Cardiac muscle cell (in vitro differentiated cells and primary cell): ENCODE results near the gene SPAG16. TPM values are rescaled to one million over a fixed set of nuclear protein-coding genes. Genes with fewer than 3 reads are reported as not detected.

ENCODE experiments used
- DNase-seq, 2 donors: peaks; one replicate each; pipeline versions ENCODE4 v3.0.0 to v3.0.0-alpha.2; 2010 to 2017; ENCODE audit warnings: low read depth in 1 of 2, low spot score in 1 of 2
- H3K27ac ChIP-seq: fragments of 200-600 bp; sonication (generic); 2 replicates; pipeline ENCODE4 v1.5.1; 2016
- H3K27me3 ChIP-seq: fragments of 200-600 bp; sonication (generic); 2 replicates; pipeline ENCODE4 v1.6.0; 2016; ENCODE audit warnings: control low read depth
- H3K36me3 ChIP-seq: fragments of 200-600 bp; sonication (generic); 2 replicates; pipeline ENCODE4 v1.5.1; 2016; ENCODE audit warnings: control low read depth
- H3K4me1 ChIP-seq: fragments of 200-600 bp; sonication (generic); 2 replicates; pipeline ENCODE4 v1.8.1; 2017; ENCODE audit warnings: low read depth, mild to moderate bottlenecking, mixed run types
- H3K4me3 ChIP-seq: fragments of 200-600 bp; sonication (generic); 2 replicates; pipeline ENCODE4 v1.5.1; 2016; ENCODE audit warnings: mild to moderate bottlenecking
- H3K9me3 ChIP-seq: fragments of 200-600 bp; sonication (generic); 2 replicates; pipeline ENCODE4 v1.5.1; 2017; ENCODE audit warnings: low read depth, mild to moderate bottlenecking, control low read depth
- CTCF ChIP-seq: IDR thresholded peaks from 2 replicates; pipeline ENCODE4 v1.5.1; 2012; ENCODE audit warnings: low read depth, mild to moderate bottlenecking, low read length
- polyA plus RNA-seq: library from polyadenylated mRNA; unstranded; fragments of >200 nt; fragmentation: Nextera tagmentation; extraction: Ambion mirVana; gene quantifications from 2 replicates; pipeline ENCODE4 v1.2.1, GENCODE V29; 2016
- total RNA-seq: library from RNA; depleted of rRNA; stranded (reverse); fragments of >200 nt; gene quantifications from 2 replicates; pipeline ENCODE4 v1.2.3, GENCODE V29; 2016

The SPAG16 gene
- total and polyA plus RNA-seq, 2 experiments from 2014 or later, result 32.8 to 57.9 TPM

GRCh38 chr2:214104219-214104618, 820.0 kb downstream of the SPAG16 start:
- Histone ChIP-seq H3K36me3 (no peaks in the 10 kb centered on the region), H3K4me3 (no peak overlapping the region), H3K27ac (no peak overlapping the region), H3K4me1 (no peaks in the 10 kb centered on the region), H3K9me3 (no peaks in the 10 kb centered on the region), H3K27me3 (no peaks in the 10 kb centered on the region)
- no peak for DNase-seq
- TF ChIP-seq CTCF, result no peak

DNA sequence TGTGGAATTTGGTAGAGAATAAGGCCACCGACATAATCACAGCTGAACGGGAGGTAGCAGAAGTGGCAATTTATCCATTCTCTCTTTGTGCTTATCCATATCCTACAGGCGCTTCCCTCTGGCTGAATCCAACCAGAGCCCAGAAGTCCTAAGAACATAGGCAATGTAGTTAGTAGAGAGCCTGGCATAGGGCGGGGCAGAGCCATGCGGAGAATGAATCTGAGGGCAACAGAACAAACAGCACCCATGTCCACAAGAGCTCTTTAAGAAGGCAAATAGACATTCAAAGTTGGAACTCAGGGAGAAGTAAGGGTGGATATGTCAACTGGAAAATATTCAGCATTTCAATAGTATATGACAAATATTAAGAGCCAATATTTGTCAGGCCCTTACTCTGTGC, 820.7 kb downstream of the SPAG16 start:
- no peak overlapping the region for H3K27ac ChIP-seq
- no peaks in the 10 kb centered on the region for H3K4me1 ChIP-seq
- DNase-seq, result no peak

DNA sequence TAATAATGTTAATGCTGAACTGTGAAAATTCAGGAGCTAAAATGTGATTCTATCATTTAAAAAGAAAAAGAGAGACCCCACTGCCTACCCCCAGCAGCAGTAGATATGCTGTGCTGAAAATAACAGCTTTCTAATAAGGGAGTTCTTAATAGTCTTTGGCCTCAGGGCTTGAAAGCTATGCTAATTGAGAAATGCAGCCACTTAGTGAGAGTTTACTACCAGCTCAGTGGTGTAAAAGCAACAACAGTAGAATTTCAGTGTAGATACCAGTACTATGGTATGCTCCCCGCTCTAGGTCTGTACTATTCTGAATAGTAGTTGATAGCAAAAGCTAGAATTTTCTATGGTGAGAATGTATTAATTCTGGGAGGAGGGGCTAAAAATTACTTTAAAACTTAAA, 823.5 kb downstream of the SPAG16 start:
- peak in 1 of 2 donors; percentile 9 for DNase-seq
- Histone ChIP-seq H3K4me1 (no peaks in the 10 kb centered on the region), H3K9me3 (no peaks in the 10 kb centered on the region), H3K27ac (no peak overlapping the region), H3K4me3 (no peak overlapping the region), H3K36me3 (no peaks in the 10 kb centered on the region), H3K27me3 (no peaks in the 10 kb centered on the region)
- TF ChIP-seq CTCF, result no peak

More for the DNA sequence above, 820.7 kb downstream of the SPAG16 start:
- no peaks in the 10 kb centered on the region for H3K36me3 ChIP-seq
- no peak for TF ChIP-seq CTCF
- H3K9me3 ChIP-seq, result no peaks in the 10 kb centered on the region
- H3K27me3 ChIP-seq, result no peaks in the 10 kb centered on the region
- no peak overlapping the region for H3K4me3 ChIP-seq

DNA sequence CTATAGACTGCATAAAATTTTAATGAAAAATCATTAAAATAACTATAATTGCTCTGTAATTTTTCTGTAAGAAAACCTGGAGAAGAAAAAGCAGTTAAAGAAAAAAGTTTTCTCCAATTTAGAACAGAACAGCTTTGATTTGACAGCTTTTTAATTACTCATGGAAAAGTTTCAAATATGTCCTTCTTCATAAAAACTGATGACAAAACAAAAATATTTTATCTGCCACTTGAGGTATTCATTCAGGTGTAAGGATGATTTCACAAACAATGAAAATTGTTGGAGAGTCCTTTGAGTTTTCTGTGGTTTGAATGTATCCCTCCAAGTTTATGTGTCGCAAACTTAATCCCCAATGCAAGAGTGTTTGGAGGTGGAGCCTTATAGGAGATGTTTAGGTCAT, 824.3 kb downstream of the SPAG16 start:
- Histone ChIP-seq H3K4me3 (no peak overlapping the region), H3K27ac (no peak overlapping the region), H3K4me1 (no peaks in the 10 kb centered on the region), H3K27me3 (no peaks in the 10 kb centered on the region), H3K9me3 (no peaks in the 10 kb centered on the region), H3K36me3 (no peaks in the 10 kb centered on the region)
- TF ChIP-seq CTCF, result no peak
- no peak for DNase-seq

GRCh38 chr2:214117054-214117453, 832.8 kb downstream of the SPAG16 start:
- DNase-seq, result no peak
- TF ChIP-seq CTCF, result no peak
- Histone ChIP-seq H3K27me3 (no peaks in the 10 kb centered on the region), H3K9me3 (no peaks in the 10 kb centered on the region), H3K36me3 (no peaks in the 10 kb centered on the region), H3K27ac (no peak overlapping the region), H3K4me1 (no peaks in the 10 kb centered on the region), H3K4me3 (no peak overlapping the region)

DNA sequence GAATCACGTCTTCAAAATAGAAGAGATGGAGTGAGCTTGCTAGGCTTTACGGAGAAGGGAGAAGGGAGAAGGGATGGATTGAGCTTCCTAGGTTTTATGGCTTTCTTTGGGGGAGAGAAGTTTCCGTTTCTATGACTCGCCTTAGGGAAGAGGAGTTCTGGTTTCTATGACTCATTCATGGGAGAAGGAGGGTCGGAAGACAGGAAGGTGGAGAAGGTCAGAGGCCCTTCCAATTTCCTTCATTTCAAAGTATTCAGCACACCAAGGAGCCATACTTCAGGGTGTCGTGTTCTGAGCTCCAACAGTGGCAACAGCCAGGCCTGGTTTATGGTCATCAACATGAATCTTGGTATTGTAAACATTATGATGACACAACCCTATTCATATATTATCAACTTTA, 841.9 kb downstream of the SPAG16 start:
- peak in 1 of 2 donors; percentile 7 for DNase-seq
- Histone ChIP-seq H3K4me3 (no peak overlapping the region), H3K27ac (no peak overlapping the region), H3K27me3 (no peaks in the 10 kb centered on the region), H3K9me3 (no peaks in the 10 kb centered on the region), H3K36me3 (no peaks in the 10 kb centered on the region), H3K4me1 (no peaks in the 10 kb centered on the region)
- no peak for TF ChIP-seq CTCF
